WI38 (cell line): ENCODE measurements around the gene RALGAPA1.
"Not testable (repeated sequence)": the region's sequence is repeated elsewhere in the genome, so short reads cannot be mapped to it uniquely, and the experiment has no call there.

Experiments used
- H3K4me3 ChIP-seq: 2 replicates; pipeline ENCODE4 v1.5.1; 2011; ENCODE audit warnings: low read depth, mild to moderate bottlenecking, control low read depth, low read length
- TF ChIP-seq, protein P1 (sequence below): IDR thresholded peaks from 2 replicates; pipeline ENCODE4 v1.5.1; 2012; ENCODE audit warnings: low read depth, mild to moderate bottlenecking, control low read depth, low read length

The RALGAPA1 gene

DNA sequence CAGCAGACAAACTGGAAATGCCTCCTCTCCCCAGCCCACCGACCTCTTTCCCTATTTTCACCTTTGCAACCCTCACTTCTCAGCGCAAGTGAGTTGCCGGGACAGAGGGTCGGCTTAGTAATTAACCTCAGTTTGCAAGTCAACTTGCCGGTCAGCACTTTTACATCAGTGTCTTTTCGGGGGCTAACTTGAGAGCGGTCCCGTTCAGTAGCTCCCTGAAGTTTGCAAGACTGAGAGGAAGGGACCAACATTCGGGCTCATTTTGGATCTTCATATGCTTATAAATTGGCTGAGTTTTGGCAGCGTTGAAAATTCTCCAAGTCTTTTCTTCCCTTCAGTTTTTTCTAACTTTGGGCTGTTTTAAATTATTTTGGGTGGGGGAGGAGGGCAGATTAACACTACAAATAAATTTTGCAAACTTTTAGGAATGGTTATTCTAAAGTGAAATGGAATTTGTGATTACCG lies 17.9 kb upstream of the RALGAPA1 start:
- TF ChIP-seq, protein P1, sequence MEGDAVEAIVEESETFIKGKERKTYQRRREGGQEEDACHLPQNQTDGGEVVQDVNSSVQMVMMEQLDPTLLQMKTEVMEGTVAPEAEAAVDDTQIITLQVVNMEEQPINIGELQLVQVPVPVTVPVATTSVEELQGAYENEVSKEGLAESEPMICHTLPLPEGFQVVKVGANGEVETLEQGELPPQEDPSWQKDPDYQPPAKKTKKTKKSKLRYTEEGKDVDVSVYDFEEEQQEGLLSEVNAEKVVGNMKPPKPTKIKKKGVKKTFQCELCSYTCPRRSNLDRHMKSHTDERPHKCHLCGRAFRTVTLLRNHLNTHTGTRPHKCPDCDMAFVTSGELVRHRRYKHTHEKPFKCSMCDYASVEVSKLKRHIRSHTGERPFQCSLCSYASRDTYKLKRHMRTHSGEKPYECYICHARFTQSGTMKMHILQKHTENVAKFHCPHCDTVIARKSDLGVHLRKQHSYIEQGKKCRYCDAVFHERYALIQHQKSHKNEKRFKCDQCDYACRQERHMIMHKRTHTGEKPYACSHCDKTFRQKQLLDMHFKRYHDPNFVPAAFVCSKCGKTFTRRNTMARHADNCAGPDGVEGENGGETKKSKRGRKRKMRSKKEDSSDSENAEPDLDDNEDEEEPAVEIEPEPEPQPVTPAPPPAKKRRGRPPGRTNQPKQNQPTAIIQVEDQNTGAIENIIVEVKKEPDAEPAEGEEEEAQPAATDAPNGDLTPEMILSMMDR = no peak

GRCh38 chr14:35826218-35826951 lies 17.3 kb upstream of the RALGAPA1 start, which contains the start of gene BRMS1L:
Gene BRMS1L (plus strand): TSS chr14:35826338. CDS start chr14:35826517, 179 bp downstream.
- H3K4me3 ChIP-seq = peak within 1 kb of the TSS; percentile 93
- TF ChIP-seq, protein P1 = no peak

More for the DNA sequence above, 17.9 kb upstream of the RALGAPA1 start:
- peak overlapping the region; percentile 93 for H3K4me3 ChIP-seq

- TF ChIP-seq, protein P1 = no peak
- peak overlapping the region; percentile 93 for H3K4me3 ChIP-seq
These were observed 16.8 kb upstream of the RALGAPA1 start for GRCh38 chr14:35825968-35826217.

GRCh38 chr14:35824446-35825165 lies 15.5 kb upstream of the RALGAPA1 start:
- not testable (repeated sequence) for H3K4me3 ChIP-seq

DNA sequence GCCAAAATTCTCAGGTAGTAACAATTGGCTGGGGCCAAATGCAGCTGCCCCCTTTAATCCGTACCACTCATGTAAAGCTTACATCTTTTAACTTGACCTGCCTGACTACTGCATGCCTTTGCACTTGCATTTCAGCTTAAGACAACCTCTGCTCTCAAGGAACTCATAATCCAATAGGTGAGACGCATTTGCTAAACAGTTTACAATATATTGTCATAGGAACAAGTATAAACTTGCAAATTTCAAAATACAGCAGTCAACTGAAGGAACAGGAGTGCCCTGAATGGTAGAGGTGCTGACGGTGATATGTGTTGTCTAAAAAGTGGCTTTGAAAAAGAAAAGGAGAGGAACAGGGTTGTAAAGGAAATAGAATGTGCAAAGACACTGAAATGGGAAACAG lies 13.4 kb upstream of the RALGAPA1 start:
- TF ChIP-seq, protein P1 = no peak
- H3K4me3 ChIP-seq = no peak overlapping the region

DNA sequence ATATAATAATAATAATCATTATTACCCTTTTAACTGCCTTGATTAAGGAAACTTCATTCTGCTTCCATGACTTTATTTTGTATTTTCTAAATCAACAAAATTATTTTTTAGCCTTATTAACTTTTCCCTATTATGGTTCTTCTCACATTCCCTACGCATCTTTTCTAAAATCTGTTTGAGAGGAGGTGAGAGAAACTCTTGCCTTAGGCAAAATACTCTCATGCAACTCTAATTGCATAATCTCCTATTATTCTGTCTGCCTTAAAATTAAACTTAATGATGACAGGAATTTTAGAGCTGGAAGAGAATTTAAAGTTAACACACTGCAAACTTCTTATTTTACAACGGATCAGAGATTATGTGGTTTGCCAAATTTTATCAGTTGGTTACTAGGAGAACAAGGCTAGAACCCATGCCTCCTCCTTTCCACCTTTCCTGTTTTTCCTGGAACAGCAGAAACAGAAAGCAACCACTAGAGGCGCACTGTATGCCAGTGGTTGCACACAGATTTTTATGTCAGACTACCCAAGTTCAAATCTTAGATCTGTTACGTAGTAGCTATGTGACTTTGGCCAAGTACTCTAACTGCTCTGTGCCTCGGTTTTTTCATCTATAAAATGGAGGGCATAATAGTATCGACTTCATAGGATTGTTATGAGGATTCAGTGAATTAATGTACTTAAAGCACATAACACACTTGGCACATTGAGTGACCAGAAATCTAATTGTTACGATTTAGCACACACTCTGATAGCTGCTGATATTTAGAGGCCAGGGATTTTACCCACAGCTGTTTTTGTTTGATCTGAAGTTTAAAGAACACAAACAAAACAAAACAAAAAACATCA lies 12.7 kb upstream of the RALGAPA1 start:
- no peak overlapping the region for H3K4me3 ChIP-seq
- TF ChIP-seq, protein P1 = peak; percentile 76

GRCh38 chr14:35819591-35820540 lies 10.8 kb upstream of the RALGAPA1 start:
- H3K4me3 ChIP-seq = no peak overlapping the region
- TF ChIP-seq, protein P1 = no peak
